ENCODE measurements around the gene BNIP3.
A peak's percentile ranks its signal among the peaks of the same experiment; 100 is the strongest.

Gene BNIP3

GRCh38 chr10:131982796-131983195 lies 1.1 kb upstream of the BNIP3 start:
- peaks cover 57% of the 10 kb centered on the region for H3K36me3 Mint-ChIP-seq (ENCODE audit: low read depth)
- peaks cover 16% of the 10 kb centered on the region for H3K27me3 Mint-ChIP-seq (ENCODE audit: low read depth, poor library complexity)
- H3K4me1 Mint-ChIP-seq: peaks cover 30% of the 10 kb centered on the region
- H3K9me3 Mint-ChIP-seq: peaks cover 55% of the 10 kb centered on the region
- H3K4me3 Mint-ChIP-seq: peak overlapping the region; percentile 68
- no peak overlapping the region for H3K27ac Mint-ChIP-seq
- TF ChIP-seq CTCF (IDR thresholded peaks at IDR 0.05): no peak
- no peak for DNase-seq

DNA sequence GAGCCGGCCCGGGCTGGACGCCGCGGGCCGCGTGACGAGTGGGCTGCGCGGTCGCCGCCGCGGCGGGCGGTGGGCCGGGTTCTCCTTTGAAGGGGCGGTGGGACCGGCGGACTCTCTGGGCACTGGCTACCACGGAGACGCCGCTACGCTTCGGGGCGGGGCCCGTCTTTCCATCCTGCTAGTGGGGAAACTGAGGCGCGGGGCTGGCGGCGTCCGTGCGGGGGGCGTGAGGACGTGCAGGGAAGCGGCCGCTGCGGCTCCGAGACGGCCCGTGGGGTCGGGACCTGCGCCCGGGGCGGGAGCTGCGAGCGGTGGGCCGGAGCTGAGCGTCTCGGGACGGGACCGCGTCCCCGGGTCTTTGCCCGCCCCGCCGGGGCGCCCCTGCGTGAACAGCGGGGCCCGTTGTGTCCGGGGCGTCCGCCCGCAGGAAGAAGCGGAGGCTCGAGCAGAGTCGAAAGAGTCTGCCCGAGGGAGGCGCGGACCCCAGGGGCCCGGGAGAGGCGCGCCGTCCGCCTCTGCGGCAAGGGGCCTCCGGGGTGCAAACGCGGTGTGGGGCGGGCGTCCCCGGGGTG lies 548 bp upstream of the BNIP3 start:
- no peak for DNase-seq
- no peak overlapping the region for H3K27ac Mint-ChIP-seq
- H3K4me3 Mint-ChIP-seq: peak overlapping the region; percentile 64
- H3K9me3 Mint-ChIP-seq: peaks cover 52% of the 10 kb centered on the region
- TF ChIP-seq CTCF (IDR thresholded peaks at IDR 0.05): no peak
- H3K36me3 Mint-ChIP-seq (ENCODE audit: low read depth): peaks cover 62% of the 10 kb centered on the region
- peaks cover 35% of the 10 kb centered on the region for H3K4me1 Mint-ChIP-seq
- H3K27me3 Mint-ChIP-seq (ENCODE audit: low read depth, poor library complexity): peaks cover 16% of the 10 kb centered on the region

- Mint-ChIP-seq H3K27me3 (ENCODE audit: low read depth, poor library complexity) (peaks cover 16% of the 10 kb centered on the region), H3K27ac (no peak overlapping the region), H3K4me1 (peaks cover 49% of the 10 kb centered on the region), H3K36me3 (ENCODE audit: low read depth) (peaks cover 70% of the 10 kb centered on the region), H3K4me3 (peak overlapping the region; percentile 93), H3K9me3 (peaks cover 41% of the 10 kb centered on the region)
- no peak for TF ChIP-seq CTCF (IDR thresholded peaks at IDR 0.05)
- peak; percentile 39 for DNase-seq
These were observed 828 bp downstream of the BNIP3 start for GRCh38 chr10:131980761-131981428.

DNA sequence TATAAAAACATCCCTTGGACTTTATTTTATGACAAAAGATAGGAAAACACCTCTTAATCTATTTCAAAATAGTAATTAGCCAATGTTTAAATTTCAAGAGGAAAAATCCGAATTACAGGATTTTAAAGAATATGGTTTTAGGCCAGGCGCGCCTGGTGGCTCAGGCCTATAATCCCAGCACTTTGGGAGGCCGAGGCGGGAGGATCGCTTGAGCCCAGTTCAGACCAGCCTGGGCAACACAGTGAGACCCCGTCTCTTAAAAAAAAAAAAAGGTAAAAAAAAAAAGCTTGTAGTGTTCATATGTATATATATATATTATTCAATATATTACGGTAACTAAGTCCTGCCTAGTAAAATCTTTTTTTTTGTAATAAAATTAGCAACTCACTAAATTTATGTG lies 1.4 kb downstream of the BNIP3 start:
- H3K4me1 Mint-ChIP-seq: peaks cover 55% of the 10 kb centered on the region
- no peak for DNase-seq
- no peak overlapping the region for H3K27ac Mint-ChIP-seq
- H3K36me3 Mint-ChIP-seq (ENCODE audit: low read depth): peaks cover 72% of the 10 kb centered on the region
- H3K27me3 Mint-ChIP-seq (ENCODE audit: low read depth, poor library complexity): peaks cover 16% of the 10 kb centered on the region
- peak overlapping the region; percentile 93 for H3K4me3 Mint-ChIP-seq
- TF ChIP-seq CTCF (IDR thresholded peaks at IDR 0.05): no peak
- peaks cover 35% of the 10 kb centered on the region for H3K9me3 Mint-ChIP-seq

- H3K27me3 Mint-ChIP-seq (ENCODE audit: low read depth, poor library complexity): peaks cover 16% of the 10 kb centered on the region
- peaks cover 72% of the 10 kb centered on the region for H3K36me3 Mint-ChIP-seq (ENCODE audit: low read depth)
- DNase-seq: peak; percentile 45
- H3K9me3 Mint-ChIP-seq: peaks cover 31% of the 10 kb centered on the region
- no peak for TF ChIP-seq CTCF (IDR thresholded peaks at IDR 0.05)
- peaks cover 59% of the 10 kb centered on the region for H3K4me1 Mint-ChIP-seq
- H3K27ac Mint-ChIP-seq: no peak overlapping the region
- peak overlapping the region; percentile 93 for H3K4me3 Mint-ChIP-seq
These were observed 1.9 kb downstream of the BNIP3 start for GRCh38 chr10:131979821-131980270.

- Mint-ChIP-seq H3K36me3 (ENCODE audit: low read depth) (peaks cover 73% of the 10 kb centered on the region), H3K4me3 (peak overlapping the region; percentile 93), H3K4me1 (peaks cover 64% of the 10 kb centered on the region), H3K9me3 (peaks cover 26% of the 10 kb centered on the region), H3K27me3 (ENCODE audit: low read depth, poor library complexity) (peaks cover 16% of the 10 kb centered on the region), H3K27ac (no peak overlapping the region)
- no peak for DNase-seq
- TF ChIP-seq CTCF (IDR thresholded peaks at IDR 0.05): no peak
These were observed 2.4 kb downstream of the BNIP3 start for GRCh38 chr10:131979336-131979735.

All from nephron progenitor cell (in vitro differentiated cells).